Mesenchymal stem cell (in vitro differentiated cells and primary cell): ENCODE measurements around the gene TSGA10.
"Not testable (repeated sequence)": the region's sequence is repeated elsewhere in the genome, so short reads cannot be mapped to it uniquely, and the experiment has no call there.

ENCODE experiments used
- DNase-seq: peaks from one replicate; pipeline ENCODE4 v3.0.0-alpha.2; 2013
- H2AFZ ChIP-seq: one replicate; pipeline ENCODE4 v1.6.1; 2013; ENCODE audit warnings: low read depth, mild to moderate bottlenecking, control low read depth, inconsistent platforms, low read length, moderate library complexity
- H2AK5ac ChIP-seq: 2 replicates; pipeline ENCODE4 v1.6.1; 2013; ENCODE audit warnings: low read length, moderate library complexity, mild to moderate bottlenecking, inconsistent platforms; ENCODE audit not compliant: severe bottlenecking
- H2BK120ac ChIP-seq: one replicate; pipeline ENCODE4 v1.6.1; 2013; ENCODE audit warnings: low read depth, mild to moderate bottlenecking, inconsistent platforms, low read length, moderate library complexity
- H2BK12ac ChIP-seq, 2 experiments: one replicate each; pipeline ENCODE4 v1.6.1; 2013; ENCODE audit warnings: inconsistent platforms in 2 of 2, low read length in 2 of 2, mild to moderate bottlenecking in 2 of 2, moderate library complexity in 2 of 2, control low read depth in 1 of 2
- H2BK15ac ChIP-seq: one replicate; pipeline ENCODE4 v1.6.1; 2013; ENCODE audit warnings: mild to moderate bottlenecking, low read depth, inconsistent platforms; ENCODE audit not compliant: poor library complexity, severe bottlenecking
- H2BK5ac ChIP-seq: 2 replicates; pipeline ENCODE4 v1.6.1; 2013; ENCODE audit warnings: low read depth, mild to moderate bottlenecking, low read length, control low read depth, inconsistent platforms; ENCODE audit not compliant: poor library complexity, severe bottlenecking
- H3K14ac ChIP-seq, 2 experiments: one replicate each; pipeline ENCODE4 v1.6.1; 2013; ENCODE audit warnings: inconsistent platforms in 2 of 2, low read length in 2 of 2, control low read depth in 1 of 2, mild to moderate bottlenecking in 1 of 2, moderate library complexity in 1 of 2
- H3K18ac ChIP-seq, 2 experiments: one replicate each; pipeline ENCODE4 v1.6.1; 2013; ENCODE audit warnings: inconsistent platforms in 2 of 2, low read length in 2 of 2, control low read depth in 1 of 2, low read depth in 1 of 2, mild to moderate bottlenecking in 1 of 2
- H3K23ac ChIP-seq, 2 experiments: one replicate each; pipeline ENCODE4 v1.6.1; 2013; ENCODE audit warnings: inconsistent platforms in 2 of 2, low read length in 2 of 2, mild to moderate bottlenecking in 2 of 2, moderate library complexity in 2 of 2, control low read depth in 1 of 2
- H3K27ac ChIP-seq: 2 replicates; pipeline ENCODE4 v1.5.1; 2013; ENCODE audit warnings: mild to moderate bottlenecking, moderate library complexity, low read length, control low read depth, inconsistent platforms; ENCODE audit not compliant: poor library complexity, severe bottlenecking
- H3K27me3 ChIP-seq, 2 experiments: 2 replicates each; pipeline versions ENCODE4 v1.6.1 to v1.7.0; 2013; ENCODE audit warnings: low read length in 2 of 2, mild to moderate bottlenecking in 2 of 2, moderate library complexity in 2 of 2, control low read depth in 1 of 2, inconsistent platforms in 1 of 2; ENCODE audit not compliant: control insufficient read depth in 1 of 2, insufficient read depth in 1 of 2
- H3K36me3 ChIP-seq, 2 experiments: 2 replicates each; pipeline versions ENCODE4 v1.6.1 to v1.7.0; 2013; ENCODE audit warnings: low read length in 2 of 2, control low read depth in 1 of 2, inconsistent platforms in 1 of 2, low read depth in 1 of 2, mild to moderate bottlenecking in 1 of 2; ENCODE audit not compliant: insufficient read depth in 2 of 2, control insufficient read depth in 1 of 2
- H3K4ac ChIP-seq, 2 experiments: one replicate each; pipeline ENCODE4 v1.6.1; 2013; ENCODE audit warnings: inconsistent platforms in 2 of 2, low read length in 2 of 2, mild to moderate bottlenecking in 2 of 2, moderate library complexity in 2 of 2, control low read depth in 1 of 2, low read depth in 1 of 2
- H3K4me1 ChIP-seq: 2 replicates; pipeline ENCODE4 v1.6.1; 2013; ENCODE audit warnings: low read depth, low read length, control low read depth; ENCODE audit not compliant: control insufficient read depth, insufficient read depth
- H3K4me2 ChIP-seq: 2 replicates; pipeline ENCODE4 v1.6.1; 2013; ENCODE audit warnings: low read length, mild to moderate bottlenecking, inconsistent platforms; ENCODE audit not compliant: poor library complexity, severe bottlenecking
- H3K4me3 ChIP-seq, 2 experiments: 2 replicates each; pipeline versions ENCODE4 v1.5.1 to v1.7.0; 2013; ENCODE audit warnings: low read length in 2 of 2, mild to moderate bottlenecking in 2 of 2, control low read depth in 1 of 2, low read depth in 1 of 2; ENCODE audit not compliant: insufficient read depth in 1 of 2
- H3K79me1 ChIP-seq: replicated peaks from 2 replicates; pipeline ENCODE4 v1.6.1; 2013; ENCODE audit warnings: mild to moderate bottlenecking, control low read depth, low read length, inconsistent platforms; ENCODE audit not compliant: poor library complexity, severe bottlenecking
- H3K9ac ChIP-seq: 2 replicates; pipeline ENCODE4 v1.7.0; 2013; ENCODE audit warnings: mild to moderate bottlenecking, low read length, moderate library complexity
- H3K9me3 ChIP-seq: 2 replicates; pipeline ENCODE4 v1.7.0; 2013; ENCODE audit warnings: mild to moderate bottlenecking, low read length; ENCODE audit not compliant: control insufficient read depth
- H4K8ac ChIP-seq: one replicate; pipeline ENCODE4 v1.6.1; 2013; ENCODE audit warnings: inconsistent platforms, mild to moderate bottlenecking, low read length, moderate library complexity
- H4K91ac ChIP-seq: one replicate; pipeline ENCODE4 v1.6.1; 2013; ENCODE audit warnings: mild to moderate bottlenecking, low read length, inconsistent platforms
- WGBS: methylation state at CpG from one replicate; pipeline ENCODE4 v1.1.7; 2013; ENCODE audit warnings: mixed read lengths; 5-methylcytosine and 5-hydroxymethylcytosine counted together

TSGA10 gene

DNA sequence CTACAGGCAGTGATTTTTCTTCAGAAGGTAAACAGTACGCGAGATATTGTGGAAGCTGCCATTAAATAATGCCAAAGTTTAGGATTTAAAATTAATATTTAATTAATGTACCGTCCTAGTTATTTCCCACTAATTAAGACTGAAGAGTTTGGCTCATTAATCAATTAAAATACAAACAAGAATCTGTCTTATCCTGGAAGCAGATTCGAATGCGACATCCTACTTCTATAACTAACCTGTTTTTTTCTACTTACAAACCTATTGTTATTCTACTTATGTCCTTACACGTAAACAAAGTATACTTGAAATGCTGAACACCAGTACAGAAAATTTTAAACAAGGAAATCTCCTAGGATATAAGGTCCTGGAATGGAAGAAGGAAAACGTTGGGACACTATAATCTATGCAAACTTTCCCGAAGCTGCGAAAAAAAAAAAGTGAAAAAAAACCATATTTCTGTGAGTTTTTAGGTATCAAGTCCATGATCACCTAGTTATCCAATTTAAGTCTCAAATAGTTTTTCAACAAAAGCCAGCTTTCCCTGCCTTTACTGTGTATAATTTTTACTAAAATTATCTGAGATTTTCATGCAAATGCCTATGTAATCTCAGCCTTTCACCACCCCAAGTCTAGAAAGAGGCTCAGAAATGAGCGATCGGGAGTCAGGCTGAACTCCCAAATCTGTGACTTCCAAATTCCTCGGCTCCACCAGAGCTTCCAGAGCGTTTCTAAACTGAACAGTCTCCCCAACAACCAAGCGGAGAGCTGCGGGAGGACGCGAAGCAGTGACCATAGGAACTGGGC is 14.5 kb downstream of the TSGA10 start:
- no peak overlapping the region for H2BK120ac ChIP-seq
- no peaks in the 10 kb centered on the region for H3K9me3 ChIP-seq
- peak overlapping the region; percentile 47 for H3K27ac ChIP-seq
- peak overlapping the region in 1 of 2 experiments; percentile 18 for H3K14ac ChIP-seq
- H3K23ac ChIP-seq = peak overlapping the region in 1 of 2 experiments; percentile 40
- no peak overlapping the region for H2BK5ac ChIP-seq
- H4K8ac ChIP-seq = peak overlapping the region; percentile 13
- 27% methylated on average over 11 of the region's 17 CpGs for WGBS
- peak overlapping the region; percentile 85 for H3K9ac ChIP-seq
- peak overlapping the region; percentile 66 for H2AFZ ChIP-seq
- peak overlapping the region; percentile 89 for H3K4me3 ChIP-seq
- H3K79me1 ChIP-seq = no peaks in the 10 kb centered on the region
- H3K4me2 ChIP-seq = peak overlapping the region; percentile 92
- no peak overlapping the region for H2AK5ac ChIP-seq
- DNase-seq = no peak
- H4K91ac ChIP-seq = no peak overlapping the region
- peak overlapping the region in 1 of 2 experiments; percentile 77 for H2BK12ac ChIP-seq
- no peaks in the 10 kb centered on the region for H3K27me3 ChIP-seq
- no peaks in the 10 kb centered on the region for H3K36me3 ChIP-seq
- H2BK15ac ChIP-seq = no peak overlapping the region
- no peak overlapping the region for H3K4ac ChIP-seq
- peak overlapping the region; percentile 21 to 80 for H3K18ac ChIP-seq
- H3K4me1 ChIP-seq = peaks cover 2% of the 10 kb centered on the region

DNA sequence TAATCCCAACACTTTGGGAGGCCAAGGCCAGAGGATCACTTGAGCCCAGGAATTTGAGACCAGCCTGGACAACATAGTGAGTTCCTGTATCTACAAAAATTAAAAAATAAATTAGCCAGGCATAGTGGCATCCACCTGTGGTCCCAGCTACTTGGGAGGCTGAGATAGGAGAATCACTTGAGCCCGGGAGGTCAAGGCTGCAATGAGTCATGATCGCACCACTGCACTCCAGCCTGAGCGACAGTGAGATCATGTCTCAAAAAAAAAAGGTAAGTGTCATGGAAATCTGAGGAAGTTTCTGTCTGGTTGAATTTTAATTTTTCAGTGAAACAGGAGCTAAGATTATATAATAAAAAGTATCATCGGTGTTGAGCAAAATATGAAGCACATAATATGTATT is 15.7 kb downstream of the TSGA10 start:
- Histone ChIP-seq H3K27ac (no peak overlapping the region), H3K9me3 (no peaks in the 10 kb centered on the region), H2AFZ (no peak overlapping the region), H4K91ac (no peak overlapping the region), H3K23ac (no peak overlapping the region), H2BK5ac (no peak overlapping the region), H2AK5ac (no peak overlapping the region), H3K9ac (no peak overlapping the region), H3K18ac (no peak overlapping the region), H3K4ac (no peak overlapping the region), H2BK12ac (no peak overlapping the region), H4K8ac (no peak overlapping the region), H3K79me1 (peaks cover 2% of the 10 kb centered on the region), H3K4me2 (no peak overlapping the region), H2BK15ac (no peak overlapping the region), H3K14ac (no peak overlapping the region), H3K4me1 (peaks cover 2% of the 10 kb centered on the region), H2BK120ac (no peak overlapping the region), H3K4me3 (no peak overlapping the region), H3K36me3 (peaks cover 0 to 3% of the 10 kb centered on the region in 2 experiments), H3K27me3 (no peaks in the 10 kb centered on the region)
- WGBS = 91% methylated on average over 3 of the region's 4 CpGs
- DNase-seq = no peak

DNA sequence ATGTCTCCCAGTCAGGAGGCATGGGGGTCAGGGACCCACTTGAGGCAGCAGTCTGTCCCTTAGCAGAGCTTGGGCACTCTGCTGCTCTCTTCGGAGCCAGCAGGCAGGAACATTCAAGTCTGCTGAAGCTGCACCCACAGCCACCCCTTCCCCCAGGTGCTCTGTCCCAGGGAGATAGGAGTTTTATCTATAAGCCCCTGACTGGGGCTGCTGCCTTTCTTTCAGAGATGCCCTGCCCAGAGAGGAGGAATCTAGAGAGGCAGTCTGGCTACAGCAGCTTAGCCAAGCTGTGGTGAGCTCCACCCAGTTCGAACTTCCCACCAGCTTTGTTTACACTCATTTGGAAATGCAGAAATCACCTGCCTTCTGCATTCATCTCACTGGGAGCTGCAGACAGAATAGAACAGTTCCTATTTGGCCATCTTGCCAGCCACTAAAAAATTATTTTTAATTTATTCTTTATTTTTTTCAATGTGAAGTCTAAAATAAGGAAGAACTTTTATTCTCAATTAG is 19.6 kb downstream of the TSGA10 start:
- not testable (repeated sequence) for DNase-seq, H3K27ac ChIP-seq, H3K4me3 ChIP-seq, H2BK12ac ChIP-seq, H3K18ac ChIP-seq, H3K9me3 ChIP-seq, H2AK5ac ChIP-seq, H2BK120ac ChIP-seq, H3K14ac ChIP-seq, H3K23ac ChIP-seq, H3K79me1 ChIP-seq, H3K36me3 ChIP-seq, H3K4ac ChIP-seq, H2AFZ ChIP-seq, H3K9ac ChIP-seq, H4K8ac ChIP-seq, H2BK5ac ChIP-seq, H3K4me2 ChIP-seq, H2BK15ac ChIP-seq, H4K91ac ChIP-seq, H3K27me3 ChIP-seq, H3K4me1 ChIP-seq
- WGBS = 87% methylated on average over 2 of the region's 2 CpGs

DNA sequence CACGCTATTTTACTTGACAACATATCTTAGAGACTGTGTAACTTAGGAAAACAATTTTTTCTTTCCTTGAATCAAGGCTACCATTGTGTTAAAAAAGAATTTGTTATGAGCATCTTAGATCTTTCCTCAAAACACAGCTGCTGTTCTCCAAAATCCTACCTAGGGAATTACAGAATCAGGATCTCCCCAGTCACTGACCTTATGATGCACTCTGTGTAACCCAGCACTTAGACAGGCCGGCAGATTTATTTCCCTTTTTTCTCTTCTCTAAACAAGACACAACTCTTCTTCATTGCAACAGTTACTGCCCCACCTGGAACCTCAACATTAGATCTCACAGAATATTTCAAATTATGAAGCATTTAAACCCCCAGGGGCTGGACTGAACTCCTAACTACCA is 26.8 kb downstream of the TSGA10 start:
- H3K18ac ChIP-seq = no peak overlapping the region
- no peak overlapping the region for H4K91ac ChIP-seq
- H3K36me3 ChIP-seq = peaks cover 6 to 7% of the 10 kb centered on the region in 2 experiments
- H3K4me1 ChIP-seq = no peaks in the 10 kb centered on the region
- no peak overlapping the region for H3K4me2 ChIP-seq
- H3K14ac ChIP-seq = no peak overlapping the region
- H3K79me1 ChIP-seq = peaks cover 4% of the 10 kb centered on the region
- H3K23ac ChIP-seq = no peak overlapping the region
- H3K9me3 ChIP-seq = no peaks in the 10 kb centered on the region
- no peak overlapping the region for H2BK5ac ChIP-seq
- H2BK15ac ChIP-seq = no peak overlapping the region
- no peak overlapping the region for H3K4me3 ChIP-seq
- no peaks in the 10 kb centered on the region for H3K27me3 ChIP-seq
- no peak overlapping the region for H3K27ac ChIP-seq
- no peak overlapping the region for H2BK120ac ChIP-seq
- H2AK5ac ChIP-seq = no peak overlapping the region
- no peak overlapping the region for H3K9ac ChIP-seq
- no peak overlapping the region for H2AFZ ChIP-seq
- no peak overlapping the region for H2BK12ac ChIP-seq
- DNase-seq = no peak
- no peak overlapping the region for H4K8ac ChIP-seq
- no peak overlapping the region for H3K4ac ChIP-seq
- WGBS = 80% methylated on average over 1 of the region's 2 CpGs
